CD4-positive, alpha-beta memory T cell (primary cell): ENCODE measurements around the gene IFITM1. TPM values are rescaled to one million over a fixed set of nuclear protein-coding genes. Genes with fewer than 3 reads are reported as not detected.
"Not testable (repeated sequence)": the region's sequence is repeated elsewhere in the genome, so short reads cannot be mapped to it uniquely, and the experiment has no call there.

Experiments used
- CTCF ChIA-PET: fragments of 350-600 bp; sonication (Branson Sonifier 250); formaldehyde crosslinking; loops from one replicate; lab custom pipeline; 2021; ENCODE audit warnings: inconsistent platforms; ENCODE audit not compliant: partially characterized antibody; lab: Charles Lee
- POLR2A ChIA-PET: fragments of 350-600 bp; sonication (Branson Sonifier 250); formaldehyde crosslinking; loops from one replicate; lab custom pipeline; 2021; ENCODE audit not compliant: partially characterized antibody; lab: Charles Lee
- DNase-seq, 5 donors: peaks; one replicate each; pipeline versions ENCODE4 v3.0.0 to v3.0.0-alpha.2; 2020 to 2022; ENCODE audit warnings: mixed read lengths in 1 of 5
- H3K27ac ChIP-seq: one replicate; pipeline ENCODE4 v1.7.0; 2013; ENCODE audit warnings: low read depth, low read length
- H3K27me3 ChIP-seq: 2 replicates; pipeline ENCODE4 v1.7.0; 2013; ENCODE audit warnings: mild to moderate bottlenecking, low read length, moderate library complexity; ENCODE audit not compliant: insufficient read depth
- H3K36me3 ChIP-seq: 2 replicates; pipeline ENCODE4 v1.7.0; 2013; ENCODE audit warnings: mild to moderate bottlenecking, low read length, moderate library complexity; ENCODE audit not compliant: insufficient read depth
- H3K4me1 ChIP-seq: 2 replicates; pipeline ENCODE4 v1.7.0; 2013; ENCODE audit warnings: mild to moderate bottlenecking, low read length, moderate library complexity; ENCODE audit not compliant: insufficient read depth
- H3K4me3 ChIP-seq, 2 donors: one replicate each; pipeline ENCODE4 v1.7.0; 2013; ENCODE audit warnings: low read length in 2 of 2, mild to moderate bottlenecking in 1 of 2
- H3K9me3 ChIP-seq, 2 donors: one replicate each; pipeline ENCODE4 v1.7.0; 2013; ENCODE audit warnings: low read length in 2 of 2, control low read depth in 1 of 2; ENCODE audit not compliant: control insufficient read depth in 1 of 2
- H3K27ac Mint-ChIP-seq, 7 donors: one replicate each; pipeline ENCODE4 v1.8.0; 2020 to 2021; ENCODE audit warnings: mixed read lengths in 7 of 7, mild to moderate bottlenecking in 6 of 7, inconsistent platforms in 3 of 7, moderate library complexity in 3 of 7
- H3K27me3 Mint-ChIP-seq, 2 donors: one replicate each; pipeline ENCODE4 v1.8.0; 2020 to 2021; ENCODE audit warnings: mixed read lengths in 2 of 2
- H3K36me3 Mint-ChIP-seq, 2 donors: one replicate each; pipeline ENCODE4 v1.8.0; 2020 to 2021; ENCODE audit warnings: mixed read lengths in 2 of 2, inconsistent platforms in 1 of 2, mild to moderate bottlenecking in 1 of 2
- H3K4me1 Mint-ChIP-seq, 4 donors: one replicate each; pipeline ENCODE4 v1.8.0; 2020 to 2021; ENCODE audit warnings: mixed read lengths in 4 of 4, mild to moderate bottlenecking in 1 of 4
- H3K4me3 Mint-ChIP-seq, 8 donors: one replicate each; pipeline ENCODE4 v1.8.0; 2020 to 2021; ENCODE audit warnings: mixed read lengths in 8 of 8, mild to moderate bottlenecking in 7 of 8, moderate library complexity in 6 of 8, inconsistent platforms in 3 of 8
- H3K9me3 Mint-ChIP-seq, 8 donors: one replicate each; pipeline ENCODE4 v1.8.0; 2020 to 2021; ENCODE audit warnings: mixed read lengths in 8 of 8, mild to moderate bottlenecking in 5 of 8, inconsistent platforms in 3 of 8, moderate library complexity in 1 of 8
- intact Hi-C: fragments of 100-400 bp; cut with micrococcal nuclease; formaldehyde crosslinking; loops from one replicate; pipeline ENCODE4 v1.15.1; 2023
- polyA plus RNA-seq, 2 donors: library from polyadenylated mRNA; unstranded; fragments of 300-500 nt; fragmentation: Illumina TruSeq; gene quantifications; one replicate each; pipeline ENCODE4 v1.2.3, GENCODE V29; 2021
- total RNA-seq, 2 experiments: library from RNA; stranded (reverse); gene quantifications; one replicate each; pipeline ENCODE4 v1.2.3, GENCODE V29; 2021

Gene IFITM1
- total and polyA plus RNA-seq, 4 experiments from 2014 or later, result 119 to 2,173 (median 1,097) TPM

DNA sequence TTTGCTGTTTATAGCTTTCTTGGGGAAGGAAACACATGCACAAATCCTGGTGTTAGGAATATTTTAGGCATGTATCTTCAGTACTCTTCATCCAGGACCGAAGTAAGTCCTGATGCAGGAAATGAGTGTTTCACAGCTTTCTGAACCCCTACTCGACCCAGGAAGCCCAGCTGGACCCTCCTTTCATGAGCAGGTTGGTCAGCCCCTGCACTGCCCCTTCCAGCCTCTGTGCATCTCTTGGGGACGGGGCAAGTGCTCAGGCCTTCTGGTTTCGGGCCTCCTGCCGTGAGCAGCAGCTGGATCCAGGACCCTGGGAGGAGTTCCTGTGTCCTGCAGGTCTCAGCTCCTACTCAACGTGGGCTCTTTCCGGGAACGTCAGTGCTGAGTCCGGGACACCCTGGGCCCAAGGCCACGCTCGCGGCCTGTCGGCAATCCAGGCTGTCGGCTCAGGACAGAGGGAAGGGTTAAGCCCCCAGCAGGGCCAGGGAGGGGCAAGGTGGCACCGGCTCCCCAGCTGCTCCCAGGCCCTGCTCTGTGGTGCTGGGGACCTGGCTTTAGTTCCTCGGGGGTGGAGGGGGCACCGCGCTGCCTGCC is 3.8 kb upstream of the IFITM1 start:
- Histone ChIP-seq H3K4me3 (peak overlapping the region; percentile 55 to 71), H3K27ac (peak overlapping the region; percentile 79), H3K4me1 (peaks cover 55% of the 10 kb centered on the region)
- ChIA-PET CTCF (interaction anchor here (0.7 to 2.1 kb wide), 8 partner anchors 7 to 141 kb away, joined by 3 to 17 read pairs (median 6); partner anchors contain the start of gene NLRP6), POLR2A (interaction anchor here (1.0 to 2.6 kb wide), 18 partner anchors 7 to 197 kb away, joined by 3 to 26 read pairs (median 6); partner anchors contain the start of genes BET1L, NLRP6, PGGHG and PSMD13)
- Mint-ChIP-seq H3K4me1 (peaks cover 28 to 69% (median 45%) of the 10 kb centered on the region in 4 donors), H3K36me3 (peaks cover 20 to 39% of the 10 kb centered on the region in 2 donors), H3K27ac (peak overlapping the region; percentile 89 to 98 (median 97)), H3K4me3 (peak overlapping the region; percentile 93 to 96 (median 93))
- not testable (repeated sequence) for H3K9me3 Mint-ChIP-seq, H3K27me3 ChIP-seq, H3K36me3 ChIP-seq, H3K9me3 ChIP-seq, H3K27me3 Mint-ChIP-seq
- peak in 1 of 5 donors; percentile 19 for DNase-seq
- intact Hi-C loops, result loop anchor here (2.0 to 5.0 kb wide), 3 partner anchors 21 to 207 kb away; partner anchors contain the start of gene PGGHG

DNA sequence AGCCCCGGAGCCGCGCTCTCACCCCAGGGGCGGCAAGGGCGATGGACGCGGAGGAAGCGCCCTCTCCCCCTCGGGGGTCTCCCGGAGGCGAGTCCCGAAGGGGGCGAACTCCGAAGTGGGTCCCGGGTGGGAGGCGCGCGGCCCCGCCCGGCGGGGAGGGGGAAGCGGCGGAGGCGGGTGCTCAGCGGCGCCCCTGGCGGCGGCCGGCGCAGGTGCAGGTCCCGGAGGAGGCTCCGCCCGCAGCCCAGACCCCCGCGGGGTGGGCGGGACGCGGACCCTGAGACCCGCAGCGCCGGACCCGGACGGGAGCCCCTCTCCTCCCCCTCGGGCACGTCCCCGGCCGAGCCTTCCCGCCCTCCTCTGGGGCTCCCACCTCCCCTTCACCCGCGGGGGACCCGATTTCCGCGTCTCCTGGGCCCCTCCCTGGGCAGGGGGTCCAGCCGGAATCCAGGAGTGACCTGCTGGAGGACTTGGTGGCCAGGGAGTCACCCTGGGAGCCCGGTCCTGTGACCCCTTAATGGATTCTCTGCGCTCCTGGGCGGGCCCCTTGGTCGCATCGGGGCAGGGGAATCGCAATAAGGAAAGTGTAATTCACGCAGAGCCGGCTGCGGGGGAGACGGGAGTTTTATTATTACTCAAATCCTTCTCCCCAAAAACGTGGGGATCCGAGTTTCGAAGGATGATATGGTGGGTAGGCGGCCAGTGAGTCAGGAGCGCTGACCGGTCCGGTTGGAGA is 2.7 kb upstream of the IFITM1 start:
- peak overlapping the region; percentile 92 to 99 (median 98) for H3K4me3 Mint-ChIP-seq
- H3K4me1 Mint-ChIP-seq, result peaks cover 23 to 58% (median 36%) of the 10 kb centered on the region in 4 donors
- ChIA-PET POLR2A (interaction anchor here (0.8 to 7.2 kb wide), 10 partner anchors 11 to 104 kb away, joined by 3 to 66 read pairs (median 6); partner anchors contain the start of genes BET1L and RIC8A), CTCF (interaction anchor here (0.9 to 2.7 kb wide), 5 partner anchors 16 to 61 kb away, joined by 3 to 19 read pairs (median 4); no protein-coding TSS in a partner anchor)
- H3K36me3 Mint-ChIP-seq, result peaks cover 23 to 41% of the 10 kb centered on the region in 2 donors
- intact Hi-C loops, H3K27me3 ChIP-seq, H3K9me3 Mint-ChIP-seq, H3K9me3 ChIP-seq, H3K27me3 Mint-ChIP-seq, H3K36me3 ChIP-seq: not testable (repeated sequence)
- peaks cover 44% of the 10 kb centered on the region for H3K4me1 ChIP-seq
- peak overlapping the region; percentile 94 to 100 (median 98) for H3K27ac Mint-ChIP-seq
- H3K4me3 ChIP-seq, result peak overlapping the region in 1 of 2 donors; percentile 91
- peak in 1 of 5 donors; percentile 23 for DNase-seq
- H3K27ac ChIP-seq, result peak overlapping the region; percentile 76

DNA sequence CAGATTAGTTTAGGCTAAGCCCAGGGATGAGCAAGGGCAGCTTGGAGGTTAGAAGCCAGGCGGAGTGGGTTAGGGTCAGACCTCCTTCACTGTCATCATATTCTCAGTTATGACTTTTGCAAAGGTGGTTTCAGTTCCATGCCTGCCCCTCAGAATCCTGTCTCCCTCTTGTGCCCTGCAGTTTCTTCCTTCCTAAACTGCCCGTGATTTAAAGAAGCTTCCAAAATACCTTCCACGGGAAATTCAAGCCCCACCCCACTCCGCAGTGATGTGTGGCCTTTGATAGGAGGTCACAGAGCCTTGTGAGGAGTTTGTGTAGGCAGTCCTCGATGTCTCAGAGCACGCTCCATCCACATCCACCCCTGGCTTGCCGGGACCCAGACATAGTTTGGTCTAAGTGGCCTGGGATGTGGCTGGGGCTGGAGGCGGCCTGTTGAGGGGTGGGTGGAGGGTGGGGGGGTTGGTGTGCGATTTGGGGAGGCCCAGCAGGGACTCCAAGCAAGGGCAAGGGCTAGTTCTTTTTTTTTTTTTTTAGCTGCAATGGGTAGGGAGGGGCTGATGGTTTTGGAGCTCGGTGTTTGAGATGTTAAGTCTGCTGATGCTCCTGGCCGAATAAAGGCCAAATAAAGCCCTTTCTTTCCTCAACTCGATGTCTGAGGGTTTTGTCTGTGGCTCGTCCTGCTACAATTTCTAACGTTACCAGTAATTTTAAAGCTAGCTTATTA is 1.6 kb upstream of the IFITM1 start:
- peak overlapping the region; percentile 59 to 91 for H3K4me3 ChIP-seq
- H3K4me1 ChIP-seq, result peaks cover 38% of the 10 kb centered on the region
- H3K9me3 ChIP-seq, result no peaks in the 10 kb centered on the region
- H3K27ac Mint-ChIP-seq, result peak overlapping the region; percentile 94 to 100 (median 98)
- peak in 1 of 5 donors; percentile 16 for DNase-seq
- H3K36me3 Mint-ChIP-seq, result peaks cover 31 to 50% of the 10 kb centered on the region in 2 donors
- H3K9me3 Mint-ChIP-seq, result peaks cover 0 to 7% (median 0%) of the 10 kb centered on the region in 8 donors
- intact Hi-C loops, result loop anchor here (2.0 kb wide), 1 partner anchor 31 kb away; no protein-coding TSS in a partner anchor
- no peaks in the 10 kb centered on the region for H3K27me3 ChIP-seq
- H3K27me3 Mint-ChIP-seq, result no peaks in the 10 kb centered on the region
- POLR2A ChIA-PET, result interaction anchor here (0.6 to 7.2 kb wide), 15 partner anchors 10 to 105 kb away, joined by 3 to 66 read pairs (median 4); partner anchors contain the start of genes BET1L, IFITM5 and RIC8A
- H3K4me3 Mint-ChIP-seq, result peak overlapping the region; percentile 92 to 99 (median 98)
- CTCF ChIA-PET, result interaction anchor here (0.7 to 2.7 kb wide), 9 partner anchors 15 to 136 kb away, joined by 3 to 19 read pairs (median 4); no protein-coding TSS in a partner anchor
- H3K4me1 Mint-ChIP-seq, result peaks cover 28 to 63% (median 37%) of the 10 kb centered on the region in 4 donors
- peak overlapping the region; percentile 76 for H3K27ac ChIP-seq
- peaks cover 8% of the 10 kb centered on the region for H3K36me3 ChIP-seq

DNA sequence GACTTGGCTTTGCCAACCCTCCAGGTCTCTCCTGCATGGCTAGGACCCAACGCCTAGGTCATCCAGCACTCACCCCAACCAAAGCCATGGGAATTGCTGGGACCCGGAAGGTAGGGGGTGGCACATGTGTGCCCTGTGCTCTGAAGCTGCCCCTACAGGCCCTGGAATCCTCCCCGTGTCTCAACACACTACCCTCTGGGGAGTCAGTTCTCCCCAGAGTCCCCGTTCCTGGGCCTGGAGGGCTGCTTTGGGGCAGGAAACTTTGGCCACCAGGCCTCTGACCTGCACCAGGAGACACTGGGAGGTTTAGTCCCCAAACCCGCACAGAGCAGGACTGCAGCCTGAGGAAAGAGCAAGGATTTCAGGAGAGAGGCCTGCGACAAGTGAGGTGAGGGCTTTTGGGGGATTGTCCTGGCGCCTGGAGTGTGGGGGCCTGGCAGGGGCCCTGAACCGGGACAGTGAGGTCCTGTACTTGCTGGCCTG is 495 bp upstream of the IFITM1 start:
- Histone ChIP-seq H3K27ac (peak overlapping the region; percentile 76), H3K9me3 (no peaks in the 10 kb centered on the region), H3K4me1 (peaks cover 37% of the 10 kb centered on the region), H3K4me3 (peak overlapping the region; percentile 59 to 91), H3K27me3 (no peaks in the 10 kb centered on the region), H3K36me3 (peaks cover 8% of the 10 kb centered on the region)
- CTCF ChIA-PET, result interaction anchor here (0.9 to 2.7 kb wide), 5 partner anchors 17 to 135 kb away, joined by 4 to 19 read pairs (median 8); no protein-coding TSS in a partner anchor
- H3K36me3 Mint-ChIP-seq, result peaks cover 34 to 50% of the 10 kb centered on the region in 2 donors
- DNase-seq, result no peak
- H3K27ac Mint-ChIP-seq, result peak overlapping the region; percentile 94 to 100 (median 98)
- H3K4me1 Mint-ChIP-seq, result peaks cover 29 to 61% (median 37%) of the 10 kb centered on the region in 4 donors
- POLR2A ChIA-PET, result interaction anchor here (1.0 to 7.2 kb wide), 8 partner anchors 14 to 107 kb away, joined by 3 to 66 read pairs (median 8); partner anchors contain the start of genes BET1L, IFITM5 and RIC8A
- peak overlapping the region; percentile 92 to 99 (median 98) for H3K4me3 Mint-ChIP-seq
- no peaks in the 10 kb centered on the region for H3K27me3 Mint-ChIP-seq
- intact Hi-C loops, result loop anchor here (2.0 kb wide), 1 partner anchor 33 kb away; no protein-coding TSS in a partner anchor
- peaks cover 0 to 7% (median 0%) of the 10 kb centered on the region in 8 donors for H3K9me3 Mint-ChIP-seq

DNA sequence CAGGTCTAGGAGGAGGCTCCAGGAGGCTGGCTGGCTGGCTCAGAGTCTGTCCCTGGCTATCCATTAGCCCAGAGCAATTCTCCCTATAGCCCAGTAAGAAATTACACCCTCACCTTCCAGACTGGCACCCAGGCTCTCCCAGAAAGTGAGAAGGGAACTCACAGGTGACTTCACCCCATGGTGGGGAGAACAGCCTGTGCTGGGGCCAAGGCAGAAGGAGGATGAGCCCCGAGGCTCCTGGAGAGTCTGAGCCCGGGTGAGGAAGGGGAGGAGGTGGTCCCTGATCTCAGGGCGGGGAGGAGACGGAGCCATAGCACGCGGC is 675 bp downstream of the IFITM1 start:
- peak overlapping the region; percentile 59 to 91 for H3K4me3 ChIP-seq
- H3K36me3 ChIP-seq, H3K27me3 ChIP-seq, H3K27me3 Mint-ChIP-seq, H3K9me3 Mint-ChIP-seq, H3K9me3 ChIP-seq, DNase-seq: not testable (repeated sequence)
- H3K27ac ChIP-seq, result peak overlapping the region; percentile 76
- ChIA-PET POLR2A (interaction anchor here (1.1 to 7.2 kb wide), 16 partner anchors 11 to 134 kb away, joined by 3 to 66 read pairs (median 13); partner anchors contain the start of genes ANO9, BET1L, PGGHG and RIC8A), CTCF (interaction anchor here (0.6 to 4.0 kb wide), 3 partner anchors 9 to 63 kb away, joined by 3 to 46 read pairs (median 34); no protein-coding TSS in a partner anchor)
- peaks cover 29 to 42% of the 10 kb centered on the region in 2 donors for H3K36me3 Mint-ChIP-seq
- H3K4me3 Mint-ChIP-seq, result peak overlapping the region; percentile 92 to 99 (median 98)
- H3K27ac Mint-ChIP-seq, result peak overlapping the region; percentile 94 to 100 (median 98)
- H3K4me1 ChIP-seq, result peaks cover 38% of the 10 kb centered on the region
- intact Hi-C loops, result loop anchor here (1.0 to 2.0 kb wide), 4 partner anchors 41 to 108 kb away; partner anchors contain the start of genes BET1L and RIC8A
- peaks cover 25 to 54% (median 32%) of the 10 kb centered on the region in 4 donors for H3K4me1 Mint-ChIP-seq

DNA sequence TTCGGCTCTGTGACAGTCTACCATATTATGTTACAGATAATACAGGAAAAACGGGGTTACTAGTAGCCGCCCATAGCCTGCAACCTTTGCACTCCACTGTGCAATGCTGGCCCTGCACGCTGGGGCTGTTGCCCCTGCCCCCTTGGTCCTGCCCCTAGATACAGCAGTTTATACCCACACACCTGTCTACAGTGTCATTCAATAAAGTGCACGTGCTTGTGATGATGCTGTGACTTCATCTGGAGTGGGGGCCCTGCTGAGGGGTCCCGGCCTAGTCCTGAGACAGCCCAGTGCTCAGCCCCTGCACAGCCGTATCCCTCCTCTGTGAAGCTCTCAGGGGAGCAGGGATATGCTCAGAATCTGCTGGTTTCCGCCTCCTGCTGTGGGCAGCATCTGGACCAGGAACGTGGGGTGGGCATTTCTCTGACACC is 1.2 kb downstream of the IFITM1 start:
- intact Hi-C loops, result loop anchor here (2.0 kb wide), 3 partner anchors 64 to 108 kb away; partner anchors contain the start of genes BET1L and RIC8A
- no peaks in the 10 kb centered on the region for H3K27me3 ChIP-seq
- H3K4me3 ChIP-seq, result peak overlapping the region; percentile 59 to 91
- H3K9me3 ChIP-seq, result no peaks in the 10 kb centered on the region
- peaks cover 8% of the 10 kb centered on the region for H3K36me3 ChIP-seq
- Mint-ChIP-seq H3K36me3 (peaks cover 27 to 40% of the 10 kb centered on the region in 2 donors), H3K9me3 (peaks cover 0 to 2% (median 0%) of the 10 kb centered on the region in 8 donors), H3K27me3 (no peaks in the 10 kb centered on the region), H3K4me1 (peaks cover 25 to 54% (median 33%) of the 10 kb centered on the region in 4 donors), H3K27ac (peak overlapping the region; percentile 82 to 100 (median 98)), H3K4me3 (peak overlapping the region; percentile 92 to 99 (median 98))
- DNase-seq, result no peak
- H3K27ac ChIP-seq, result peak overlapping the region; percentile 76
- CTCF ChIA-PET, result interaction anchor here (2.7 to 4.0 kb wide), 7 partner anchors 9 to 134 kb away, joined by 12 to 46 read pairs (median 23); no protein-coding TSS in a partner anchor
- POLR2A ChIA-PET, result interaction anchor here (0.6 to 7.2 kb wide), 24 partner anchors 9 to 191 kb away, joined by 3 to 66 read pairs (median 8); partner anchors contain the start of genes ANO9, BET1L, IFITM2 and PGGHG
- peaks cover 36% of the 10 kb centered on the region for H3K4me1 ChIP-seq
